Measurements from ENCODE around the gene PLXDC1. TPM values are rescaled to one million over a fixed set of nuclear protein-coding genes. Genes with fewer than 3 reads are reported as not detected.
"Not testable (repeated sequence)": the region's sequence is repeated elsewhere in the genome, so short reads cannot be mapped to it uniquely, and the experiment has no call there.

PLXDC1 gene
- total RNA-seq, 6 donors from 2014 or later, result 3.8 to 47.1 (median 10.5) TPM

DNA sequence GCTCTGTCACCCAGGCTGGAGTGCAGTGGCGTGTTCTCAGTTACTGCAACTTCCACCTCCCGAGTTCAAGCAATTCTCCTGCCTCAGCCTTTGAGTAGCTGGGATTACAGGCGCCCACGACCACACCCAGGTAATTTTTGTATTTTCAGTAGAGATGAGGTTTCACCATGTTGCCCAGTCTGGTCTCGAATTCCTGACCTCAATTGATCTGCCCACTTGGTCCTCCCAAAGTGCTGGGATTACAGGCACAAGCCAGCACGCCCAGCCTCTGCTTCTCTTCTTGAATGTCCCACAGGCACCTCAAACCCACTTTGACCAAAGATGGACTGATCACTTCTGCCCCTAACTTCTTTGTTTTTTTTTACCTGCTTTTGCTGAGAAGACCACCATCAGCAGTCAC is 19.1 kb upstream of the PLXDC1 start:
- H3K27me3 ChIP-seq, result peaks cover 0 to 1% (median under 1%) of the 10 kb centered on the region in 4 donors
- ATAC-seq (ENCODE audit: low FRiP score in 2 of 2), result no peak
- H3K9me3 ChIP-seq, result no peaks in the 10 kb centered on the region
- DNase-seq, result no peak
- TF ChIP-seq, protein P1, sequence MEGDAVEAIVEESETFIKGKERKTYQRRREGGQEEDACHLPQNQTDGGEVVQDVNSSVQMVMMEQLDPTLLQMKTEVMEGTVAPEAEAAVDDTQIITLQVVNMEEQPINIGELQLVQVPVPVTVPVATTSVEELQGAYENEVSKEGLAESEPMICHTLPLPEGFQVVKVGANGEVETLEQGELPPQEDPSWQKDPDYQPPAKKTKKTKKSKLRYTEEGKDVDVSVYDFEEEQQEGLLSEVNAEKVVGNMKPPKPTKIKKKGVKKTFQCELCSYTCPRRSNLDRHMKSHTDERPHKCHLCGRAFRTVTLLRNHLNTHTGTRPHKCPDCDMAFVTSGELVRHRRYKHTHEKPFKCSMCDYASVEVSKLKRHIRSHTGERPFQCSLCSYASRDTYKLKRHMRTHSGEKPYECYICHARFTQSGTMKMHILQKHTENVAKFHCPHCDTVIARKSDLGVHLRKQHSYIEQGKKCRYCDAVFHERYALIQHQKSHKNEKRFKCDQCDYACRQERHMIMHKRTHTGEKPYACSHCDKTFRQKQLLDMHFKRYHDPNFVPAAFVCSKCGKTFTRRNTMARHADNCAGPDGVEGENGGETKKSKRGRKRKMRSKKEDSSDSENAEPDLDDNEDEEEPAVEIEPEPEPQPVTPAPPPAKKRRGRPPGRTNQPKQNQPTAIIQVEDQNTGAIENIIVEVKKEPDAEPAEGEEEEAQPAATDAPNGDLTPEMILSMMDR (IDR thresholded peaks at IDR 0.05), result no peak
- TF ChIP-seq POLR2A (IDR thresholded peaks at IDR 0.05), result no peak
- TF ChIP-seq EP300 (IDR thresholded peaks at IDR 0.05), result no peak
- no peak for TF ChIP-seq POLR2AphosphoS5 (IDR thresholded peaks at IDR 0.05)
- peaks cover 0 to 6% (median 2%) of the 10 kb centered on the region in 4 donors for H3K36me3 ChIP-seq
- H3K27ac ChIP-seq, result no peak overlapping the region
- no peak overlapping the region for H3K4me3 ChIP-seq
- H3K4me1 ChIP-seq, result peaks cover 3 to 19% (median 9%) of the 10 kb centered on the region in 4 donors
- WGBS, 2 donors, result 63 to 67% methylated on average over 6 of the region's 6 CpGs

- H3K27me3 ChIP-seq, result peaks cover 0 to 6% (median 2%) of the 10 kb centered on the region in 4 donors
- H3K9me3 ChIP-seq, result no peaks in the 10 kb centered on the region
- no peak for DNase-seq
- 45 to 67% methylated on average over 4 of the region's 4 CpGs for WGBS, 2 donors
- no peak for ATAC-seq (ENCODE audit: low FRiP score in 2 of 2)
- H3K36me3 ChIP-seq, result peaks cover 0 to 2% (median under 1%) of the 10 kb centered on the region in 4 donors
- H3K4me1 ChIP-seq, result peaks cover 7 to 23% (median 14%) of the 10 kb centered on the region in 4 donors
- H3K27ac ChIP-seq, result no peak overlapping the region
- TF ChIP-seq POLR2A (IDR thresholded peaks at IDR 0.05), result no peak
- TF ChIP-seq EP300 (IDR thresholded peaks at IDR 0.05), result no peak
- TF ChIP-seq, protein P1 (IDR thresholded peaks at IDR 0.05), result no peak
- TF ChIP-seq POLR2AphosphoS5 (IDR thresholded peaks at IDR 0.05), result no peak
- no peak overlapping the region for H3K4me3 ChIP-seq
Measured at GRCh38 chr17:39170109-39170508, 18.7 kb upstream of the PLXDC1 start.

DNA sequence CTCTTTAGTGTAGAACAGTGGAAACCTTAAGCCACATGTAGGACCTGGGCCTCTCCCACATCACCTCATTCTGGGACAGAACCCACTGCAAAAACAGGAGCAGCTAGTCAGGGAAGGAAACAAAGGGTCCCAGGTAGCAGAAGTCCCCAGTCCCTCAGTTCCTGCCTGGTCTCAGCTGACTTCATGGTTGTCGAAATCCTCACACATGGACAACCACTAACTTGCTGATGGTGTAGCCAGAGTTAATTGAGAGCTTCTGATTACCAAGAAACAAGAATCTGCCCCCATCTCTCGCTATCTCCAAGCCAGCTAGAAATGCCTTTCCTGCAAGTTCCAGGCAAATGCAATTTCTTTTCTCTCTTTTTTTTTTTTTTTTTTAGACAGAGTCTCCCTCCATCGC is 18.1 kb upstream of the PLXDC1 start:
- DNase-seq (no peak), ATAC-seq (ENCODE audit: low FRiP score in 2 of 2) (no peak)
- Histone ChIP-seq H3K36me3 (no peaks in the 10 kb centered on the region), H3K27me3 (peaks cover 0 to 8% (median 2%) of the 10 kb centered on the region in 4 donors), H3K9me3 (no peaks in the 10 kb centered on the region), H3K27ac (no peak overlapping the region), H3K4me3 (no peak overlapping the region), H3K4me1 (peaks cover 10 to 21% (median 20%) of the 10 kb centered on the region in 4 donors)
- WGBS, 2 donors, result 64 to 84% methylated on average over 3 of the region's 3 CpGs
- no peak for TF ChIP-seq POLR2AphosphoS5 (IDR thresholded peaks at IDR 0.05)
- TF ChIP-seq POLR2A (IDR thresholded peaks at IDR 0.05), result no peak
- TF ChIP-seq EP300 (IDR thresholded peaks at IDR 0.05), result no peak
- TF ChIP-seq, protein P1 (IDR thresholded peaks at IDR 0.05), result no peak

DNA sequence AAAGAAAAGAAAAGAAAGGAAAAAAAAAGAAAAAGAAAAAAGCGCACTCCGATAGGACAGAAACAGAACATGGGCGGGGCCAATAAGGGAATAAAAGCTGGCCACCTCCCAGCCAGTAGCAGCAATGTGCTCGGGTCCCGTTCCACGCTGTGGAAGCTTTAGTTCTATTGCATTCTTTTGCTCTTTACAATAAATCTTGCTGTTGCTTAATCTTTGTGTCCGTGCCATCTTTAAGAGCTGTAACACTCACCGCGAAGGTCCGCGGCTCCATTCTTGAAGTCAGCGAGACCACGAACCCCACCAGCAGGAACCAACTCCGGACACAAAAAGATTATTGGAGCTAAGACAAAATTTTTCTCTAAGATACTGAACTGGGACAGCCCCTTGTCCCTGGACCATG is 17.7 kb upstream of the PLXDC1 start:
- H3K4me1 ChIP-seq, result peaks cover 13 to 24% (median 23%) of the 10 kb centered on the region in 4 donors
- WGBS, 2 donors, result 73 to 77% methylated on average over 14 of the region's 14 CpGs
- H3K27me3 ChIP-seq, result peaks cover 0 to 8% (median 2%) of the 10 kb centered on the region in 4 donors
- H3K4me3 ChIP-seq, result no peak overlapping the region
- no peak overlapping the region for H3K27ac ChIP-seq
- no peaks in the 10 kb centered on the region for H3K36me3 ChIP-seq
- H3K9me3 ChIP-seq, result no peaks in the 10 kb centered on the region
- TF ChIP-seq POLR2AphosphoS5 (IDR thresholded peaks at IDR 0.05) (no peak), EP300 (IDR thresholded peaks at IDR 0.05) (no peak), POLR2A (IDR thresholded peaks at IDR 0.05) (no peak)
- TF ChIP-seq, protein P1 (IDR thresholded peaks at IDR 0.05), result no peak
- ATAC-seq (ENCODE audit: low FRiP score in 2 of 2) (no peak), DNase-seq (no peak)

DNA sequence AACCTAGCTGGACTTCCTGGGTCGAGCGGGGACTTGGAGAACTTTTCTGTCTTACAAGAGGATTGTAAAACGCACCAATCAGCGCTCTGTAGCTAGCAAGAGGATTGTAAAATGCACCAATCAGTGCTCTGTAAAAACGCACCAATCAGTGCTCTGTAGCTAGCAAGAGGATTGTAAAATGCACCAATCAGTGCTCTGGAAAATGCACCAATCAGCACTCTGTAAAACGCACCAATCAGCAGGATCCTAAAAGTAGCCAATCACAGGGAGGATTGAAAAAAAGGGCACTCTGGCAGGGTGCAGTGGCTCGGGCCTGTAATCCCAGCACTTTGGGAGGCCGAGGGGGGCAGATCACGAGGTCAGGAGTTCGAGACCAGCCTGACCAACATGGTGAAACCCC is 17.1 kb upstream of the PLXDC1 start:
- ATAC-seq (ENCODE audit: low FRiP score in 2 of 2), result not testable (repeated sequence)
- 94% methylated on average over 10 of the region's 10 CpGs for WGBS, 2 donors

More for the DNA sequence above, 17.1 kb upstream of the PLXDC1 start:
- H3K27me3 ChIP-seq, H3K9me3 ChIP-seq, H3K36me3 ChIP-seq, DNase-seq, H3K27ac ChIP-seq, H3K4me3 ChIP-seq: not testable (repeated sequence)
- H3K4me1 ChIP-seq, result peaks cover 15 to 26% (median 25%) of the 10 kb centered on the region in 4 donors
